MCF 10A (cell line): Measurements from ENCODE around the gene RSAD2. TPM values are rescaled to one million over a fixed set of nuclear protein-coding genes. Genes with fewer than 3 reads are reported as not detected.
"Not testable (repeated sequence)": the region's sequence is repeated elsewhere in the genome, so short reads cannot be mapped to it uniquely, and the experiment has no call there.

Experiments used
- BruUV-seq: library from RNA; stranded (reverse); fragments of 400-500 nt; replicated peaks from 2 replicates; lab custom pipeline; 2021; lab: Mats Ljungman, UMichigan
- CTCF ChIA-PET: fragments of 300-600 bp; sonication (Branson Sonifier 250); formaldehyde crosslinking; extraction: SDS; loops from one replicate; lab custom pipeline; 2021; ENCODE audit warnings: antibody characterized with exemption, inconsistent platforms; lab: Yijun Ruan, JAX
- POLR2A ChIA-PET: fragments of 300-600, 350-650 bp; sonication (Branson Sonifier 250); formaldehyde crosslinking; extraction: SDS; loops from one replicate; lab custom pipeline; 2020; ENCODE audit warnings: antibody characterized with exemption, inconsistent platforms; lab: Yijun Ruan, JAX
- DNase-seq: peaks from one replicate; pipeline ENCODE4 v3.0.0-alpha.2; 2018; ENCODE audit not compliant: unreplicated experiment
- H3K27ac Mint-ChIP-seq: one replicate; pipeline ENCODE4 v1.8.0; 2022; ENCODE audit warnings: mild to moderate bottlenecking, low read depth, mixed read lengths; ENCODE audit not compliant: unreplicated experiment
- H3K27me3 Mint-ChIP-seq: one replicate; pipeline ENCODE4 v1.8.0; 2022; ENCODE audit warnings: mixed read lengths; ENCODE audit not compliant: insufficient read depth, unreplicated experiment
- H3K36me3 Mint-ChIP-seq: one replicate; pipeline ENCODE4 v1.8.0; 2022; ENCODE audit warnings: mild to moderate bottlenecking, moderate library complexity, mixed read lengths; ENCODE audit not compliant: insufficient read depth, unreplicated experiment
- H3K4me1 Mint-ChIP-seq: one replicate; pipeline ENCODE4 v1.8.0; 2022; ENCODE audit warnings: mixed read lengths; ENCODE audit not compliant: insufficient read depth, unreplicated experiment
- H3K4me3 Mint-ChIP-seq: one replicate; pipeline ENCODE4 v1.8.0; 2022; ENCODE audit warnings: mild to moderate bottlenecking, moderate library complexity, mixed read lengths; ENCODE audit not compliant: unreplicated experiment
- H3K9me3 Mint-ChIP-seq: one replicate; pipeline ENCODE4 v1.8.0; 2022; ENCODE audit warnings: mixed read lengths; ENCODE audit not compliant: unreplicated experiment
- intact Hi-C: fragments of 100-400 bp; cut with micrococcal nuclease; formaldehyde crosslinking; loops from 2 replicates; pipeline ENCODE4 v1.14.1; 2022
- total RNA-seq: library from RNA; stranded (reverse); gene quantifications from 2 replicates; pipeline ENCODE4 v1.2.3, GENCODE V29; 2022
- TF ChIP-seq, protein P1 (sequence below): fragments of 200-600 bp; IDR thresholded peaks from one replicate; pipeline ENCODE4 v1.8.0; 2022; ENCODE audit warnings: antibody characterized with exemption, mild to moderate bottlenecking; ENCODE audit not compliant: unreplicated experiment

Gene RSAD2
- total RNA-seq, 1 experiment from 2014 or later: 0.09 TPM

DNA sequence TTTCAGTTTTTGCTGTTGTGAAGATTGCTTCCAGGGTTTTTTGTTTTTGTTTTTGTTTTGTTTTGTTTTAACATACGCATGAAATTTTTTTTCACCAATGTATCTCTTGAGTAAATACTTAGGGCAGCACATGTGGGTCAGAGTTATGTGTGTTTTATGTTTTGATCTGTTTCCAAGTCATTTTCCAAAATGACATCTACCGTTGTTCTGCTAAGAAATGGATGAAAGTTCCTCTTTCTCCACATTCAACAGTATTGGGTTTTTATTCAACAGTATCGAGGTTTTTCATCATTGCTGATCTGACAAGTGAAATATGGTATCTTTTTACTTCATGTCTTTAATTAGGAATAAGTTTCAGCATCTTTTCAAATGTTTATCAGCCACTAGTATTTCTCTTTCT is 56.3 kb downstream of the RSAD2 start:
- Mint-ChIP-seq H3K4me1 (no peaks in the 10 kb centered on the region), H3K9me3 (peaks cover 7% of the 10 kb centered on the region), H3K4me3 (no peak overlapping the region), H3K27ac (no peak overlapping the region), H3K36me3 (no peaks in the 10 kb centered on the region), H3K27me3 (peaks cover 42% of the 10 kb centered on the region)
- intact Hi-C loops: no loop called here
- BruUV-seq: no TSS peak
- DNase-seq: no peak
- TF ChIP-seq, protein P1, sequence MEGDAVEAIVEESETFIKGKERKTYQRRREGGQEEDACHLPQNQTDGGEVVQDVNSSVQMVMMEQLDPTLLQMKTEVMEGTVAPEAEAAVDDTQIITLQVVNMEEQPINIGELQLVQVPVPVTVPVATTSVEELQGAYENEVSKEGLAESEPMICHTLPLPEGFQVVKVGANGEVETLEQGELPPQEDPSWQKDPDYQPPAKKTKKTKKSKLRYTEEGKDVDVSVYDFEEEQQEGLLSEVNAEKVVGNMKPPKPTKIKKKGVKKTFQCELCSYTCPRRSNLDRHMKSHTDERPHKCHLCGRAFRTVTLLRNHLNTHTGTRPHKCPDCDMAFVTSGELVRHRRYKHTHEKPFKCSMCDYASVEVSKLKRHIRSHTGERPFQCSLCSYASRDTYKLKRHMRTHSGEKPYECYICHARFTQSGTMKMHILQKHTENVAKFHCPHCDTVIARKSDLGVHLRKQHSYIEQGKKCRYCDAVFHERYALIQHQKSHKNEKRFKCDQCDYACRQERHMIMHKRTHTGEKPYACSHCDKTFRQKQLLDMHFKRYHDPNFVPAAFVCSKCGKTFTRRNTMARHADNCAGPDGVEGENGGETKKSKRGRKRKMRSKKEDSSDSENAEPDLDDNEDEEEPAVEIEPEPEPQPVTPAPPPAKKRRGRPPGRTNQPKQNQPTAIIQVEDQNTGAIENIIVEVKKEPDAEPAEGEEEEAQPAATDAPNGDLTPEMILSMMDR: no peak
- ChIA-PET CTCF (interaction anchor here (0.7 to 1.2 kb wide), 3 partner anchors 17 to 80 kb away, joined by 3 read pairs; no protein-coding TSS in a partner anchor), POLR2A (interaction anchor here (1.0 kb wide), 1 partner anchor 19 kb away, joined by 3 read pairs; no protein-coding TSS in a partner anchor)

DNA sequence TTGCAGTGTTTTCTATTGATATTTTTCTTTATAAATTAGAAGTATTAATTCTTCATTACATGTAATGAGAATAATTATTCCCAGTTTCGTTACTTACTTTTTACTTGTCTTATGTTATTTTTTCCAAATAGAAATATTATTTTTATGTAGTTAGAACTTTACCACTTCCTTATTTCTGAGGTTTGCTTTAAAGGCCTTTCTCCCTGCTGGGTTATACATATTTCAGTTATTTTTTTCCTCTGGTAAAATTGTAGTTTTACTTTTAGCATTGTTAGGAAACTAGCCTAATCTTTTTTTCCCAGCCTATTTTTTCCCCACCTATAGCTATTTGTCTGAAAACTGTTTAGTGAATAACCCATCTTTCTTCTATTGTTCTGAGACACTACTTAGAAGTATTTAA is 56.8 kb downstream of the RSAD2 start:
- Mint-ChIP-seq H3K4me1 (no peaks in the 10 kb centered on the region), H3K27ac (no peak overlapping the region), H3K9me3 (peaks cover 7% of the 10 kb centered on the region), H3K4me3 (no peak overlapping the region), H3K36me3 (no peaks in the 10 kb centered on the region), H3K27me3 (peaks cover 42% of the 10 kb centered on the region)
- no peak for DNase-seq
- POLR2A ChIA-PET: no interaction called here
- TF ChIP-seq, protein P1: no peak
- CTCF ChIA-PET: interaction anchor here (0.7 to 1.1 kb wide), 2 partner anchors 18 to 37 kb away, joined by 3 read pairs; no protein-coding TSS in a partner anchor
- intact Hi-C loops: no loop called here
- BruUV-seq: no TSS peak

DNA sequence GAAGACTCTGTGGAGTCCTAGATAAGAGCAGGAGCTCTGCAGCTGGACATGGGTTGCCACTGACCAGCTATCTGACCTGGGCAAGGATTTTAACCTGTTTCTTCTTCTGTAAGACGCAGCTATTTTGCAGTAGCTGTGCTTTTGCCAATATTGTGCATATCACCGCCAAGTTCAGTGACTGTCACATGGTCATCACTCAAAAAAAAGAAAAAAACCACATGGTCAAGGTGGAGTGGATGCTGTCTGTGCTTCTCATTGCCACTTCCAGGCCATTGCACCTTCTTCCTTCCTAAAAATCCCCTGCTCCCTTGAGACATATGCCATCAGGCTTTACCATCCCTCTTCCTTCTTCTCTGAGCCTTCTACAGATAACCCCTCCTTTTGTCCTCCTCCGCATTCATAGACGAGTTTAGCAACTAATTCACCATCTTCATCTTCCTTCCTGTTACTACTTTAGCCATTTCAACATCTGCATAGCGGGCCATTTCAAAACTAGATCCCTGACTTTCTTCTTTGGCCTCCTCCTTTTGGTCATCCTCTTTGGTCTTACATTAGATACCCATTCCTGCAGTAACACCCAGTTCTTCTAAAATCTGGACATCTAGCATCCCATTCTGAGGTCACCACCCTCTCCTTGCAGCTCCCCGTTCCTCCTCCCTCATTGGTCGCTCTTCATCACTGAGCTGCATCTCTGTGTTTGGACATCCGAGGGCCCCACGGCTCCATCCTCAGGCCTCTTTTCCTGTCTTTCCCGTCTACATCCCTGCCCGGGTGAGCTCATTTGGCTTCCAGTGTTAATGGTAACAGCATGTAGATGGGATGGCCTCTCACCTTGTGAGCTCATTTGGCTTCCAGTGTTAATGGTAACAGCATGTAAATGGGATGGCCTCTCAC is 57.4 kb downstream of the RSAD2 start:
- H3K36me3 Mint-ChIP-seq: no peaks in the 10 kb centered on the region
- POLR2A ChIA-PET: interaction anchor here (0.6 kb wide), 1 partner anchor 20 kb away, joined by 4 read pairs; no protein-coding TSS in a partner anchor
- no peaks in the 10 kb centered on the region for H3K4me1 Mint-ChIP-seq
- H3K27ac Mint-ChIP-seq: no peak overlapping the region
- no peak overlapping the region for H3K4me3 Mint-ChIP-seq
- H3K9me3 Mint-ChIP-seq: peaks cover 7% of the 10 kb centered on the region
- TF ChIP-seq, protein P1: no peak
- CTCF ChIA-PET: interaction anchor here (0.6 to 1.1 kb wide), 4 partner anchors 18 to 117 kb away, joined by 3 read pairs; no protein-coding TSS in a partner anchor
- no TSS peak for BruUV-seq
- no peak for DNase-seq
- intact Hi-C loops: no loop called here
- peaks cover 42% of the 10 kb centered on the region for H3K27me3 Mint-ChIP-seq

DNA sequence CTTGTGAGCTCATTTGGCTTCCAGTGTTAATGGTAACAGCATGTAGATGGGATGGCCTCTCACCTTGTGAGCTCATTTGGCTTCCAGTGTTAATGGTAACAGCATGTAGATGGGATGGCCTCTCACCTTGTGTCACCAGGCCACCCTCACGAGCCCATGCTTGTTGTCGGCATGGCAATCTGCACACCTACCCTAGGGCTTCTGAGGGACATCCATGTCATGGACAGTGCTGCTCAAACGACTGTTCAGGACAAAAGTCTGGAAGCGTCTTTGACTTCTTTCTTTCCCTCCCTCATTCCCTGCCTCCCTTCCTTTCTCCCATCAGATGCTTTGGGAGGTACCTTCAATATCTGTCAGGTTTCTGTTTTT is 58.1 kb downstream of the RSAD2 start:
- H3K9me3 Mint-ChIP-seq, H3K36me3 Mint-ChIP-seq, intact Hi-C loops, H3K4me1 Mint-ChIP-seq, H3K27ac Mint-ChIP-seq, DNase-seq, H3K4me3 Mint-ChIP-seq, BruUV-seq: not testable (repeated sequence)
- ChIA-PET POLR2A (interaction anchor here (0.6 kb wide), 1 partner anchor 21 kb away, joined by 4 read pairs; no protein-coding TSS in a partner anchor), CTCF (interaction anchor here (0.5 to 0.6 kb wide), 3 partner anchors 107 to 117 kb away, joined by 3 to 4 read pairs (median 3); no protein-coding TSS in a partner anchor)
- H3K27me3 Mint-ChIP-seq: peaks cover 46% of the 10 kb centered on the region
